HepG2 (cell line): ENCODE data around the gene PRCD.

ENCODE experiments used
- EZH2 ChIP-seq: conservative IDR thresholded peaks from 2 replicates; pipeline ENCODE4 v1.6.1; 2012; ENCODE audit warnings: mild to moderate bottlenecking, low read depth, low read length, moderate library complexity
- FOXA1 ChIP-seq, 2 experiments: fragments of 450-650 bp in 1 of 2; sonication (generic) in 1 of 2; formaldehyde crosslinking in 1 of 2; IDR thresholded peaks; 2 replicates each; pipeline versions ENCODE4 v1.4.0 to v1.6.1; 2016 to 2020; ENCODE audit warnings: missing genetic modification reagents in 1 of 2
- HDAC1 ChIP-seq: sonication (generic); formaldehyde crosslinking; IDR thresholded peaks from 2 replicates; pipeline ENCODE4 v1.5.1; 2020; ENCODE audit warnings: mild to moderate bottlenecking, missing genetic modification reagents
- HDAC2 ChIP-seq: sonication (generic); formaldehyde crosslinking; IDR thresholded peaks from 2 replicates; pipeline ENCODE4 v1.4.0; 2020; ENCODE audit warnings: missing genetic modification reagents
- JUND ChIP-seq: sonication (generic); formaldehyde crosslinking; IDR thresholded peaks from 2 replicates; pipeline ENCODE4 v1.8.0; 2022; ENCODE audit warnings: mild to moderate bottlenecking, missing genetic modification reagents
- NFRKB ChIP-seq: fragments of 450-650 bp; IDR thresholded peaks from 2 replicates; pipeline ENCODE4 v1.6.1; 2017
- NRL ChIP-seq: sonication (generic); formaldehyde crosslinking; IDR thresholded peaks from 2 replicates; pipeline ENCODE4 v1.5.0; 2020; ENCODE audit warnings: missing genetic modification reagents, mild to moderate bottlenecking, moderate library complexity, borderline replicate concordance
- POLR2A ChIP-seq, 2 experiments: IDR thresholded peaks; 2 replicates each; pipeline ENCODE4 v1.6.1; 2011; ENCODE audit warnings: low read depth in 2 of 2, low read length in 2 of 2, mild to moderate bottlenecking in 1 of 2, moderate library complexity in 1 of 2; ENCODE audit not compliant: insufficient read depth in 1 of 2
- ZBTB8A ChIP-seq: sonication (generic); formaldehyde crosslinking; IDR thresholded peaks from 2 replicates; pipeline ENCODE4 v1.4.0; 2020; ENCODE audit warnings: mild to moderate bottlenecking, low read depth, missing genetic modification reagents, borderline replicate concordance

GRCh38 chr17:76490112-76490710, 49.6 kb upstream of the PRCD start:
- no peak for TF ChIP-seq JUND
- no peak for TF ChIP-seq NRL (CRISPR knock-in tag)
- no peak; a peak in 1 of 4 replicates for TF ChIP-seq POLR2A (IDR thresholded peaks at IDR 0.05; ENCODE audit: insufficient read depth in 1 of 2, low read depth in 2 of 2, low read length in 2 of 2)
- no peak for TF ChIP-seq EZH2
- TF ChIP-seq HDAC2 (CRISPR knock-in tag) = no peak
- TF ChIP-seq FOXA1 (IDR thresholded peaks at IDR 0.05) = no peak
- no peak for TF ChIP-seq FOXA1 (CRISPR knock-in tag; IDR thresholded peaks at IDR 0.05)
- TF ChIP-seq NFRKB = no peak
- TF ChIP-seq HDAC1 (CRISPR knock-in tag) = no peak
- TF ChIP-seq ZBTB8A (CRISPR knock-in tag) = no peak
